CD4-positive, CD25-positive, alpha-beta regulatory T cell (primary cell): ENCODE measurements around the gene KIF26B. TPM values are rescaled to one million over a fixed set of nuclear protein-coding genes. Genes with fewer than 3 reads are reported as not detected.

Source experiments
- ATAC-seq, 2 donors: fragments of 150-1000 bp; cut with Tn5 transposase; one replicate each; pipeline ENCODE4 v1.10.0; 2021; ENCODE audit warnings: low read depth in 2 of 2, moderate number of reproducible peaks in 2 of 2, moderate library complexity in 1 of 2
- DNase-seq, 3 donors: peaks; one replicate each; pipeline versions ENCODE4 v3.0.0 to v3.0.0-alpha.2; 2012 to 2022; ENCODE audit warnings: mixed read lengths in 1 of 3
- H3K27ac ChIP-seq: one replicate; pipeline ENCODE4 v1.7.0; 2013; ENCODE audit warnings: mild to moderate bottlenecking, low read length; ENCODE audit not compliant: insufficient read depth, poor library complexity, severe bottlenecking
- H3K27me3 ChIP-seq: one replicate; pipeline ENCODE4 v1.7.0; 2013; ENCODE audit warnings: low read length; ENCODE audit not compliant: control insufficient read depth, insufficient read depth
- H3K36me3 ChIP-seq: one replicate; pipeline ENCODE4 v1.7.0; 2013; ENCODE audit warnings: mild to moderate bottlenecking, low read length, moderate library complexity; ENCODE audit not compliant: control insufficient read depth, insufficient read depth
- H3K4me1 ChIP-seq: 2 replicates; pipeline ENCODE4 v1.7.0; 2013; ENCODE audit warnings: mild to moderate bottlenecking, low read length; ENCODE audit not compliant: insufficient read depth, control insufficient read depth, poor library complexity, severe bottlenecking
- H3K4me3 ChIP-seq: one replicate; pipeline ENCODE4 v1.7.0; 2013; ENCODE audit warnings: low read depth, mild to moderate bottlenecking, low read length, moderate library complexity
- H3K9me3 ChIP-seq, 2 experiments: 1 replicate in 1 of 2; 2 replicates in 1 of 2; pipeline ENCODE4 v1.7.0; 2013; ENCODE audit warnings: low read length in 2 of 2, mild to moderate bottlenecking in 1 of 2, moderate library complexity in 1 of 2; ENCODE audit not compliant: control insufficient read depth in 2 of 2
- H3K27ac Mint-ChIP-seq, 3 donors: one replicate each; pipeline ENCODE4 v1.8.0; 2020 to 2022; ENCODE audit warnings: mild to moderate bottlenecking in 3 of 3, mixed read lengths in 3 of 3, moderate library complexity in 2 of 3
- H3K27me3 Mint-ChIP-seq: one replicate; pipeline ENCODE4 v1.8.0; 2022; ENCODE audit warnings: mild to moderate bottlenecking, mixed read lengths
- H3K36me3 Mint-ChIP-seq: one replicate; pipeline ENCODE4 v1.8.0; 2020; ENCODE audit warnings: mixed read lengths
- H3K4me1 Mint-ChIP-seq, 4 donors: one replicate each; pipeline ENCODE4 v1.8.0; 2020 to 2022; ENCODE audit warnings: mixed read lengths in 4 of 4, mild to moderate bottlenecking in 1 of 4
- H3K4me3 Mint-ChIP-seq, 4 donors: one replicate each; pipeline ENCODE4 v1.8.0; 2020 to 2022; ENCODE audit warnings: mild to moderate bottlenecking in 4 of 4, mixed read lengths in 4 of 4, moderate library complexity in 3 of 4
- H3K9me3 Mint-ChIP-seq, 7 donors: one replicate each; pipeline ENCODE4 v1.8.0; 2020 to 2022; ENCODE audit warnings: mixed read lengths in 7 of 7, mild to moderate bottlenecking in 3 of 7, moderate library complexity in 2 of 7
- polyA plus RNA-seq, 4 donors: library from polyadenylated mRNA; unstranded; fragments of 300-500 nt; fragmentation: Illumina TruSeq; gene quantifications; one replicate each; pipeline ENCODE4 v1.2.3, GENCODE V29; 2021
- total RNA-seq: library from RNA; stranded (reverse); gene quantifications from one replicate; pipeline ENCODE4 v1.2.3, GENCODE V29; 2022

Gene KIF26B
- total and polyA plus RNA-seq, 5 donors from 2014 or later: not detected

DNA sequence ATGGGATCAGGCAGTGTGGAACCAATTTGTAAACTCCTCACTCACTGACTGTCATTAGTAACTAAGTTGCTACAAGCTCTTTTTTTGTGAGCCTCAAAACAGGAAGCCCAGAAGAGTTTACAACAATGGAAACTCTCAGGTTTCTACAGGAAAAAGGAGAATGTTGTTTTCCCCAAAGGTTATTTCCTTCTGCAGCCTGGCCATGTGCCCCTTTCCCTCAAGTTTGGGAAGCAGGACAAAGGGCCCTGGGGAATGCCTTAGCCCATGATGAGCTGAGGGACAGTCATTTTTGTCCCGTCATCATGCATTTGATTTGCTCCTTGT is 395.9 kb downstream of the KIF26B start:
- Mint-ChIP-seq H3K4me3 (no peak overlapping the region), H3K9me3 (peaks cover 0 to 3% (median 0%) of the 10 kb centered on the region in 7 donors), H3K4me1 (no peaks in the 10 kb centered on the region), H3K36me3 (no peaks in the 10 kb centered on the region), H3K27me3 (peaks cover 15% of the 10 kb centered on the region), H3K27ac (no peak overlapping the region)
- Histone ChIP-seq H3K27ac (no peak overlapping the region), H3K4me1 (no peaks in the 10 kb centered on the region), H3K4me3 (no peak overlapping the region), H3K27me3 (no peaks in the 10 kb centered on the region), H3K9me3 (no peaks in the 10 kb centered on the region), H3K36me3 (no peaks in the 10 kb centered on the region)
- no peak for ATAC-seq
- no peak for DNase-seq

DNA sequence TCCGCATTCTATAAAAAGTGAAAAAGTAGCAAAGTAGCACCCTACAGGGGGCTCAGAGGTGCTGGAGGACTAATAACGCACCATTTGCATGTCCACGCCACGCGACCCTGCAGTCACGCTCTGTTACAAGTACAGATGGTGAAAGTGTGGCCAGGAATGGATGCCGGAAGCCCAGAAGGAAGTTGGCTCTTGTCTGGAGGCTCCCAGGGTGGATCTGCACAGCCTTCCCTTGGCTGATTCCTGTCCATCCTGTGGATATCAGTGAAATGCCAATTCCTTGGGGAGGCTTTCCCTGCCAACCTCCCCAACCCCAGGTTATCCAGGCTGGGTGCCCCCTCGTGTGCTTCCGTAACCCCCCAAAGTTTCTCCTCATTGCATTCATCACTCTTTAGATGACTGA is 396.8 kb downstream of the KIF26B start:
- Histone ChIP-seq H3K27me3 (no peaks in the 10 kb centered on the region), H3K4me3 (no peak overlapping the region), H3K36me3 (no peaks in the 10 kb centered on the region), H3K9me3 (no peaks in the 10 kb centered on the region), H3K27ac (no peak overlapping the region), H3K4me1 (no peaks in the 10 kb centered on the region)
- ATAC-seq: no peak
- H3K27me3 Mint-ChIP-seq: peaks cover 15% of the 10 kb centered on the region
- peaks cover 0 to 4% (median 0%) of the 10 kb centered on the region in 7 donors for H3K9me3 Mint-ChIP-seq
- H3K4me3 Mint-ChIP-seq: no peak overlapping the region
- H3K36me3 Mint-ChIP-seq: no peaks in the 10 kb centered on the region
- no peak overlapping the region for H3K27ac Mint-ChIP-seq
- DNase-seq: no peak
- H3K4me1 Mint-ChIP-seq: no peaks in the 10 kb centered on the region

DNA sequence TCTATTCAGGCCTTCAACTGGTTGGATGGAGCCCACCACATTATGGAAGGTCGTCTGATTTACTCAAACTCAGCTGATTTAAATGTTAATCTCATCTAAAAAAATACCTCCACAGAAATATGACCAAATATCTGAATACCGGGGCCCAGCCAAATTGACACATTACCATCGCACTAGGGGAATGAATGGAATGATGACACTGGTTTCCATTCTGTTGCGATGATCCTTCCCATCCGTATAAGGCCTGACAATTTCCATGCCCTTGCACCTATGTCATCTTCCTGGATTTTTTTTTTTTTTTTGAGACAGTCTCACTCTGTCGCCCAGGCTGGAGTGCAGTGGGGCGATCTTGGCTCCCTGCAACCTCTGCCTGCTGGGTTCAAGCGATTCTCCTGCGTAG is 397.5 kb downstream of the KIF26B start:
- no peak for DNase-seq
- Mint-ChIP-seq H3K27me3 (peaks cover 11% of the 10 kb centered on the region), H3K27ac (no peak overlapping the region), H3K4me1 (no peaks in the 10 kb centered on the region), H3K4me3 (no peak overlapping the region), H3K36me3 (no peaks in the 10 kb centered on the region), H3K9me3 (peaks cover 0 to 4% (median 0%) of the 10 kb centered on the region in 7 donors)
- no peaks in the 10 kb centered on the region for H3K9me3 ChIP-seq
- H3K27ac ChIP-seq: no peak overlapping the region
- no peaks in the 10 kb centered on the region for H3K27me3 ChIP-seq
- no peaks in the 10 kb centered on the region for H3K36me3 ChIP-seq
- no peak overlapping the region for H3K4me3 ChIP-seq
- no peaks in the 10 kb centered on the region for H3K4me1 ChIP-seq
- no peak for ATAC-seq

DNA sequence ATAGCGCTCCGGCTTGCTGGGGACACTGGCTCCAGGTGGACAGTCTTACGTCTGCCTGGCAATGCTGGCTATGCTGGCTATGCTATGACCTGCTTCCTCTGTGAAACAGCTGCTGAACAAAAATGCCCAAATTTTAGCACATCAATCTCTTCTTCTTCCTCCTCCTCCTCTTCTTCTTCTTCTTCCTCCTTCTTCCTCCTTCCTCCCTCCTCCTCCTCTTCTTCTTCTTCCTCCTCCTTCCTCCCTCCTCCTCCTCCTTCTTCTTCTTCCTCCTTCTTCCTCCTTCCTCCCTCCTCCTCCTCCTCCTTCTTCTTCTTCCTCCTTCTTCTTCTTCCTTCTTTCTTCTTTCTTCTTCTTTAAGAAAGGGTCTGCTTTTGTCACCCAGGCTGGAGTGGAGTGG is 401.3 kb downstream of the KIF26B start:
- Histone ChIP-seq H3K4me1 (no peaks in the 10 kb centered on the region), H3K9me3 (no peaks in the 10 kb centered on the region), H3K36me3 (no peaks in the 10 kb centered on the region), H3K27me3 (no peaks in the 10 kb centered on the region), H3K4me3 (no peak overlapping the region), H3K27ac (no peak overlapping the region)
- Mint-ChIP-seq H3K9me3 (peaks cover 0 to 4% (median 0%) of the 10 kb centered on the region in 7 donors), H3K27ac (no peak overlapping the region), H3K36me3 (no peaks in the 10 kb centered on the region), H3K4me3 (no peak overlapping the region), H3K27me3 (peaks cover 6% of the 10 kb centered on the region), H3K4me1 (no peaks in the 10 kb centered on the region)
- ATAC-seq: no peak
- DNase-seq: no peak

DNA sequence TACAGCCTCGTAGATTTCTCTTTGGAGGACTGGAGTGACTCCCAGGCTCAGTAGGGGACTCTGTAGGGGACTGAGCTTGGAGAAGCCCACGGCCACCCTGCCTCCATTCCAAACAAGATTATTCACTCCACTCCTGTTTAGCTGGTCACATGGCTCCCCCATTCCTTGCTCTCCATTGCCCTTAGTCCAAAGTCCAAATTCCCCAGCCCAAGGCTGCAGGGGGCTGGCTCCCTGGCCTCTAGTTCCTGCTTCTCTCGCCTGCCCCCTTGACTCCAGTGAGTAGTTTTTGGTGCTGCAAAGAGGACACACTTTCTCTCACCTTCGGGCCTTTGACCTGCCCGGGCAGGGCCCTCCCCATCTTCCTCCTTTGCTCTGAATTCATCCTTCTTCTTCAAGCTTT is 403.3 kb downstream of the KIF26B start:
- peaks cover 0 to 4% (median 0%) of the 10 kb centered on the region in 7 donors for H3K9me3 Mint-ChIP-seq
- Histone ChIP-seq H3K4me1 (no peaks in the 10 kb centered on the region), H3K4me3 (no peak overlapping the region), H3K36me3 (no peaks in the 10 kb centered on the region), H3K27me3 (no peaks in the 10 kb centered on the region), H3K27ac (no peak overlapping the region), H3K9me3 (no peaks in the 10 kb centered on the region)
- no peak for DNase-seq
- no peaks in the 10 kb centered on the region for H3K4me1 Mint-ChIP-seq
- no peak for ATAC-seq
- H3K4me3 Mint-ChIP-seq: no peak overlapping the region
- no peak overlapping the region for H3K27ac Mint-ChIP-seq
- no peaks in the 10 kb centered on the region for H3K36me3 Mint-ChIP-seq
- peaks cover 6% of the 10 kb centered on the region for H3K27me3 Mint-ChIP-seq

DNA sequence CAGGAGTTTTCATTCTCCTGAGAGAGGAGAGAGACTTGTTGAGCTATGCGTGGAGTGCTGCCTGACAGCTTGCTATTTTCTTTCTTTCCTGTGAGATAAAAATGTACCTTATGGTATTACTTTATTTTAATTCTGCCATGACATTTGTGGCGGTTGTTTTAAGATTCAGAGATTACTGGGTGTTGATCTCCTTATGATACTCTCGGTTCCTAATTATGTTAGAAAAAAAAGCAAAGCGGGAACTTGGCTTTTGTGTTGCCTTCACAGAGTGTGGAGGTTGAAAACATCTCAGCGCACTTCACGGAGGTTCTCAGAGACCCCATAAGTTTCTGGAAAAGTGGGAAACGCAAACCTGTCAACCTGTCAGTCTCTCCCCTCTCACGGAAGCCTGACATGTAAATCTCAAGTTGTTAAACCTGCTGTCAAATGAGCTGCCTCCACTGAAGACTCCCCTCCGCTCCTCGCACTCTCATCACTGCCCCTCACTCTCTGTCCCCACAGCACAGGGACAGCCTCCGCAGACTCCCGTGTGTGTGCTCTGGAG is 405.6 kb downstream of the KIF26B start:
- H3K36me3 Mint-ChIP-seq: no peaks in the 10 kb centered on the region
- H3K4me3 Mint-ChIP-seq: no peak overlapping the region
- no peak overlapping the region for H3K4me3 ChIP-seq
- no peaks in the 10 kb centered on the region for H3K9me3 ChIP-seq
- H3K4me1 Mint-ChIP-seq: no peaks in the 10 kb centered on the region
- no peak overlapping the region for H3K27ac Mint-ChIP-seq
- H3K27me3 Mint-ChIP-seq: no peaks in the 10 kb centered on the region
- no peak overlapping the region for H3K27ac ChIP-seq
- no peaks in the 10 kb centered on the region for H3K4me1 ChIP-seq
- no peaks in the 10 kb centered on the region for H3K36me3 ChIP-seq
- ATAC-seq: no peak
- DNase-seq: no peak
- H3K9me3 Mint-ChIP-seq: peaks cover 0 to 2% (median 0%) of the 10 kb centered on the region in 7 donors
- no peaks in the 10 kb centered on the region for H3K27me3 ChIP-seq

DNA sequence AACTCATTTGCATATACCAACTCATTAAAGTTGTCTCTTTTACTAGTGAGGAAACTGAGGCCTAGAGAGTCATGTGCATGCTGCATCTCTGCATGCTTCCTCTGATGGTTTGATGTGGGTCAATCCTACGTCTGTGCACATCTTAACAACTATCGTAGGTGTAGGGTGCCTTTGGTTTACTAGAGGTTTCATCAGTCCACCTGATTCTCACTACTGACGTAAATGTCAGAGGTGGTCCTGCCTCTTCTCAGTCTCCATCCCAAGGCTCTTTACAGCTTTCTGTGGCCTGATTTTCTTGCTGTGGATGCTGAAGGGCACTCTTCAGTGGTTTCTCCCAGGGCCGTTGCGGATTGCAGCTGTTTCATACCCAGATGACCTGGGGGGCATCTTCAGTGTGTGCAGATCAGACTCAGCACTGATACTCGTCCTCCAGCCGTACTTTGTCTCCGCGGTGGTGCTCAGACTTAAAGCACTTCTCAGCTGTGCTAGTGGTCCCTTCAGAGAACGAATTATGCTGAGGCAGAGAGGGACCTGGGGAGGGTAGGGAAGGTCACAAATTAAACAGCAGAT is 407.0 kb downstream of the KIF26B start:
- no peaks in the 10 kb centered on the region for H3K4me1 Mint-ChIP-seq
- Histone ChIP-seq H3K36me3 (no peaks in the 10 kb centered on the region), H3K27me3 (no peaks in the 10 kb centered on the region)

DNA sequence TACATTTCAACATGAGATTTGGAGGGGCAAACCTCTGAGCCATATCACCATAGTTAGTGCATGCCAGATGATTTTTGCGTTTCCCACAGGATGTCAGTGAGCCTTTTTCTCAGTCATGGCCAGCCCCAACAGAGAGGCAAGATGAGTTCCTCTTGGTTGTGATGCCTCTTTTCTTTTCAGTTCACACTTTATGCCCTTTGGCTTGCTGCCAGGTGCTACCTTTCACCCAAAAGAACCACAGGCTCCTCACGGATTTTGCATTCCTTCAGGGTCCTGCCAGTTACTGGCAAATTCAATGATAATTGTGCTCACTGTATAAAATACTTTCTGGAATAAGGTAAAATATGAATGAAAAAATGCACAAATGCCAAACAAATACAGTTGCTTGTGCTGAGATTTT is 411.3 kb downstream of the KIF26B start:
- DNase-seq: no peak
- H3K4me1 ChIP-seq: no peaks in the 10 kb centered on the region
- H3K4me1 Mint-ChIP-seq: no peaks in the 10 kb centered on the region
- no peaks in the 10 kb centered on the region for H3K27me3 Mint-ChIP-seq
- no peaks in the 10 kb centered on the region for H3K9me3 ChIP-seq
- no peaks in the 10 kb centered on the region for H3K36me3 ChIP-seq
- no peak overlapping the region for H3K27ac Mint-ChIP-seq
- H3K9me3 Mint-ChIP-seq: peaks cover 0 to 2% (median 0%) of the 10 kb centered on the region in 7 donors
- no peak overlapping the region for H3K4me3 ChIP-seq
- no peak overlapping the region for H3K27ac ChIP-seq
- no peaks in the 10 kb centered on the region for H3K36me3 Mint-ChIP-seq
- no peak for ATAC-seq
- no peak overlapping the region for H3K4me3 Mint-ChIP-seq
- no peaks in the 10 kb centered on the region for H3K27me3 ChIP-seq

More for the DNA sequence above, 407.0 kb downstream of the KIF26B start:
- Mint-ChIP-seq H3K4me3 (no peak overlapping the region), H3K27ac (no peak overlapping the region), H3K36me3 (no peaks in the 10 kb centered on the region), H3K27me3 (no peaks in the 10 kb centered on the region), H3K9me3 (peaks cover 0 to 1% (median 0%) of the 10 kb centered on the region in 7 donors)
- no peak for DNase-seq
- Histone ChIP-seq H3K9me3 (no peaks in the 10 kb centered on the region), H3K27ac (no peak overlapping the region), H3K4me3 (no peak overlapping the region), H3K4me1 (no peaks in the 10 kb centered on the region)
- no peak for ATAC-seq
